ENCODE results near the gene NPLOC4. TPM values are rescaled to one million over a fixed set of nuclear protein-coding genes. Genes with fewer than 3 reads are reported as not detected.
"Not testable (repeated sequence)": the region's sequence is repeated elsewhere in the genome, so short reads cannot be mapped to it uniquely, and the experiment has no call there.

Gene NPLOC4
- polyA plus RNA-seq, 3 donors: 53.8 to 73.2 (median 54.3) TPM

- DNase-seq (ENCODE audit: extremely low read depth in 1 of 11, low read depth in 9 of 11, low spot score in 4 of 11): no peak
Measured at GRCh38 chr17:81533339-81534141, 103.4 kb downstream of the NPLOC4 start.

- no peak for DNase-seq (ENCODE audit: extremely low read depth in 1 of 11, low read depth in 9 of 11, low spot score in 4 of 11)
Measured at GRCh38 chr17:81532490-81533287, 104.2 kb downstream of the NPLOC4 start.

- DNase-seq (ENCODE audit: extremely low read depth in 1 of 11, low read depth in 9 of 11, low spot score in 4 of 11): not testable (repeated sequence)
Measured at GRCh38 chr17:81531998-81532404, 104.9 kb downstream of the NPLOC4 start.

GRCh38 chr17:81531013-81531412, 105.9 kb downstream of the NPLOC4 start:
- not testable (repeated sequence) for DNase-seq (ENCODE audit: extremely low read depth in 1 of 11, low read depth in 9 of 11, low spot score in 4 of 11)

GRCh38 chr17:81529437-81529803, 107.5 kb downstream of the NPLOC4 start:
- no peak for DNase-seq (ENCODE audit: extremely low read depth in 1 of 11, low read depth in 9 of 11, low spot score in 4 of 11)

- DNase-seq (ENCODE audit: extremely low read depth in 1 of 11, low read depth in 9 of 11, low spot score in 4 of 11): no peak
Measured at GRCh38 chr17:81528651-81529436, 108.1 kb downstream of the NPLOC4 start.

GRCh38 chr17:81528384-81528650, 108.6 kb downstream of the NPLOC4 start:
- no peak for DNase-seq (ENCODE audit: extremely low read depth in 1 of 11, low read depth in 9 of 11, low spot score in 4 of 11)

- no peak for DNase-seq (ENCODE audit: extremely low read depth in 1 of 11, low read depth in 9 of 11, low spot score in 4 of 11)
Measured at GRCh38 chr17:81527591-81528383, 109.1 kb downstream of the NPLOC4 start, which contains the start of gene FSCN2. Gene FSCN2 (plus strand): TSS chr17:81528377. CDS start chr17:81528532, 155 bp downstream.

GRCh38 chr17:81526662-81527571, 110.0 kb downstream of the NPLOC4 start:
- no peak for DNase-seq (ENCODE audit: extremely low read depth in 1 of 11, low read depth in 9 of 11, low spot score in 4 of 11)

- DNase-seq (ENCODE audit: extremely low read depth in 1 of 11, low read depth in 9 of 11, low spot score in 4 of 11): no peak
Measured at GRCh38 chr17:81524865-81525159, 112.1 kb downstream of the NPLOC4 start.

GRCh38 chr17:81524039-81524864, 112.7 kb downstream of the NPLOC4 start:
- no peak for DNase-seq (ENCODE audit: extremely low read depth in 1 of 11, low read depth in 9 of 11, low spot score in 4 of 11)

- no peak for DNase-seq (ENCODE audit: extremely low read depth in 1 of 11, low read depth in 9 of 11, low spot score in 4 of 11)
Measured at GRCh38 chr17:81523402-81524038, 113.4 kb downstream of the NPLOC4 start.

GRCh38 chr17:81522491-81523401, 114.2 kb downstream of the NPLOC4 start:
- DNase-seq (ENCODE audit: extremely low read depth in 1 of 11, low read depth in 9 of 11, low spot score in 4 of 11): peak in 6 of 11 donors; percentile 69 to 88 (median 80)

GRCh38 chr17:81520021-81520901, 116.7 kb downstream of the NPLOC4 start:
- DNase-seq (ENCODE audit: extremely low read depth in 1 of 11, low read depth in 9 of 11, low spot score in 4 of 11): no peak

All from renal cortex interstitium (tissue), 11 donors.